ENCODE measurements around the gene NUDT8.

Gene NUDT8

DNA sequence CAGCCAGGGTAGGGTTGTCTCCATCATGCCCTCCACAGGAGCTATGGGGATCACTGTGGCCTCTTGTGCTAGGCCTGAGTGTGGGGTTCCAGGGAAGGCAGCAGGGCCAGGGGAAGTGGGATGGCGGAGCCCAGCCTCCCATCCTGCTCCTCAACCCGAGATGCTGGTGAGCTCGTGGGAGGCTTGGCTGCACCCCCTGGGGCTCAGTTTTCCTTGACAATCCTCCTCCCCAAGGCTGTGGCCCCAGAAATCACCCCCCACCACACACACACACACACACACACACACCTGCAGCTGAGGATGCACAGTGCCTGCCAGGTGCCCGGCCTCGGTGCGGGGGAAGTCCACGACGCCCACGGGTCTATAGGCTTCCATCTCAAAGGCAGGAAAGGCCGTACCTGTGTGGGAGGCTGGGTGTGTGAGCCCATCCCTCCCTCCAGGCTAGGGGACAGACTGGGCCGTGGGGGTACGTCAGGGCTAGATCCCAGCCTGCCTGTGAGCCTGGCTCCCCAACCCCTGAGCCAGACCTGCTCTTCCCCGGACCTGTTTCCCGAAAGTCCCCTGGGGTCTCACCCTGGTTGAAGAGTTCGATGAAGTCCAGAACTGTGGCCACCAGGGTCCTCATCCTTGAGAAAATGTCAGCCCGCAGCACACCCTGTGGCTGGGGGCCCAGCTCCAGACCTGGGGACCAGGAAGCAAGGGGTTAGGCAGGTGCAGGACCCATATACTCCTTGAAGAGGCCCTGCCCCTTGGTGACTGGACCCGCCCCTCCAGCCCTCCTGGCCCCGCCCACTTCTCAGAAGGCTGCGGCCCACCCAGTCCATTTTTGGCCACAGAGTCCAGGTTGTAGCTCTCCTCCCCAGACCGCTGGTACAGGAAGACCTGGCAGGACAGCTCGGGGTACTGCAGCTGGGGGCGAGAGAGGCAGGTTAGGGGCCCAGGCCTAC lies 15.0 kb upstream of the NUDT8 start:
- TF ChIP-seq, protein P1, sequence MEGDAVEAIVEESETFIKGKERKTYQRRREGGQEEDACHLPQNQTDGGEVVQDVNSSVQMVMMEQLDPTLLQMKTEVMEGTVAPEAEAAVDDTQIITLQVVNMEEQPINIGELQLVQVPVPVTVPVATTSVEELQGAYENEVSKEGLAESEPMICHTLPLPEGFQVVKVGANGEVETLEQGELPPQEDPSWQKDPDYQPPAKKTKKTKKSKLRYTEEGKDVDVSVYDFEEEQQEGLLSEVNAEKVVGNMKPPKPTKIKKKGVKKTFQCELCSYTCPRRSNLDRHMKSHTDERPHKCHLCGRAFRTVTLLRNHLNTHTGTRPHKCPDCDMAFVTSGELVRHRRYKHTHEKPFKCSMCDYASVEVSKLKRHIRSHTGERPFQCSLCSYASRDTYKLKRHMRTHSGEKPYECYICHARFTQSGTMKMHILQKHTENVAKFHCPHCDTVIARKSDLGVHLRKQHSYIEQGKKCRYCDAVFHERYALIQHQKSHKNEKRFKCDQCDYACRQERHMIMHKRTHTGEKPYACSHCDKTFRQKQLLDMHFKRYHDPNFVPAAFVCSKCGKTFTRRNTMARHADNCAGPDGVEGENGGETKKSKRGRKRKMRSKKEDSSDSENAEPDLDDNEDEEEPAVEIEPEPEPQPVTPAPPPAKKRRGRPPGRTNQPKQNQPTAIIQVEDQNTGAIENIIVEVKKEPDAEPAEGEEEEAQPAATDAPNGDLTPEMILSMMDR (IDR thresholded peaks at IDR 0.05; ENCODE audit: insufficient read depth, low read depth, low read length, missing control alignments) = no peak
- DNase-seq (ENCODE audit: low read depth) = no peak
- no peak overlapping the region for H3K4me3 ChIP-seq (ENCODE audit: low read length)

DNA sequence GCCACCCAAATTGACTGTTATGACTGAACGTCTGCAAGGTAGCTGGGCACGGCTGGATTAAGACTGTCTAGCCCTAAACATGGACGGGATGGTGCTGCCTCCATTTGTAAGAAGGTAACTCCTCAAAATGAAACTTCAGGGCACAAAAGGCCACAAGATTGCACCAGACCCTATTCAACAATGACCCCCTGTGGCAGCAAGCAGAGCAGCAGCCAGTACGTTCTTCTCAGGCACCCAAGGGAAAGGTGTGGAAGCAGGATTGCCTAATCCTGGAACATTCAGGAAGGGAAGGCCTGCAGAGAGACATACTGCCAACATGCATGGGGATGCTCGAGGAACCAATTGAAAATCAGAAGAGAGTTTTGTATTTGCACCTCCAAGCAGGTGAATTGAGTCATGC lies 14.3 kb upstream of the NUDT8 start:
- TF ChIP-seq, protein P1 (IDR thresholded peaks at IDR 0.05; ENCODE audit: insufficient read depth, low read depth, low read length, missing control alignments) = peak; percentile 55
- no peak overlapping the region for H3K4me3 ChIP-seq (ENCODE audit: low read length)
- DNase-seq (ENCODE audit: low read depth) = peak; percentile 54

DNA sequence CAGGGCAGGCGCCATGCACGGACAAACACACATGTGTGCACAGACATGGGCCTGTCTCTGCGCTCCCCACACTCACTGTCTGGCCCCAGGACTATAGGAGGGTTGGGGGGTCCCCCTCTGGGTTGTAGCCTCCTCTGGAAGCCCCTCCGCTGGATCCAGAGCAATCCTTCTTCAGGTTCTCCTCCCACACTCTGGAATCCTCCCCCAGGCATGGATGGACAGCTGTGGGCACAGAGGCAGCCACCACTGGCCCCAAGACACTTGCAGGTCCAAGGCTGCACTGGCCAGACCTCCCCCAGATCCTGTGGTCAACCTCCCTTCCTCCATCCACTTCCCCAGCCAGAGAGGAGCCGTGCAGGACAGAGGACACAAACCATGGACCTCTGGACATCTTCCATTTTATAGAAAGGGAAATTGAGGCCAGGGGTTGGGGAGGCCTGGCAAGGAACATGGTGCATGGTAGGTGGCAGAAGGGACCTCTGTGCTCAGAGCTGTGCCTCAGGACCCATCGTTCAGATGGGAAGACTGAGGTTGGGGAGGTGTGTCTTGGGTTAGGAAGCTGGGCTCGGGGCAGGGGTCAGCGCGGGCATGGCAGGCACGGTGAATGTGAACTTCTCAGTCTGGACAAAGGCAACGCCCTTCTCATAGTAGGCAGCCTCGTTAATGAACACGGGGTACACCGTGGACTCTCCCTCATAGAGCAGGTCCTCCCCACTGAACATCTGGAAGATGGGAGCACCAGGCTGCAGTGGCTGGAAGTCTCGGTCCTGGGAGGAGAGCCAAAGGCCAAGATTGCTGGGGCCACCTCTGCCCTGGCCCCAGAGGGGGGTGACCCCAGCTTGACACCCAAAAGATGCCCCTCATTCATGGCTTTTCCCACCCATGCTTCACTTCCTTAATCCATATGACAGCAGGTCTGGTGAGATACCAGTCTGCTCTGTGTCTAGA lies 12.7 kb upstream of the NUDT8 start:
- no peak overlapping the region for H3K4me3 ChIP-seq (ENCODE audit: low read length)

GRCh38 chr11:67641338-67642172 lies 11.8 kb upstream of the NUDT8 start:
- TF ChIP-seq, protein P1 (IDR thresholded peaks at IDR 0.05; ENCODE audit: insufficient read depth, low read depth, low read length, missing control alignments) = no peak
- DNase-seq (ENCODE audit: low read depth) = no peak
- no peak overlapping the region for H3K4me3 ChIP-seq (ENCODE audit: low read length)

More for the DNA sequence above, 12.7 kb upstream of the NUDT8 start:
- DNase-seq (ENCODE audit: low read depth) = no peak
- TF ChIP-seq, protein P1 (IDR thresholded peaks at IDR 0.05; ENCODE audit: insufficient read depth, low read depth, low read length, missing control alignments) = no peak

GRCh38 chr11:67640758-67641337 lies 11.1 kb upstream of the NUDT8 start:
- no peak for DNase-seq (ENCODE audit: low read depth)
- TF ChIP-seq, protein P1 (IDR thresholded peaks at IDR 0.05; ENCODE audit: insufficient read depth, low read depth, low read length, missing control alignments) = no peak

More at GRCh38 chr11:67640758-67641337, 11.1 kb upstream of the NUDT8 start:
- no peak overlapping the region for H3K4me3 ChIP-seq (ENCODE audit: low read length)

Measured in epithelial cell of esophagus (primary cell).